HG02973 (cell line): ENCODE results near the gene ASB4.

Experiments
- ATAC-seq: cut with Tn5 transposase; IDR thresholded peaks from one replicate; pipeline ENCODE4 v1.9.1; 2021; ENCODE audit warnings: moderate library complexity; ENCODE audit not compliant: unreplicated experiment

The ASB4 gene

GRCh38 chr7:95525503-95525902 is 39.8 kb downstream of the ASB4 start:
- ATAC-seq = no peak

- ATAC-seq = no peak
Measured at GRCh38 chr7:95526128-95526738, 40.5 kb downstream of the ASB4 start.

- ATAC-seq = peak; percentile 63
Measured at GRCh38 chr7:95527033-95527775, 41.5 kb downstream of the ASB4 start.

GRCh38 chr7:95527776-95528250 is 42.1 kb downstream of the ASB4 start:
- ATAC-seq = no peak

- ATAC-seq = no peak
Measured at GRCh38 chr7:95529701-95530100, 44.0 kb downstream of the ASB4 start.

- no peak for ATAC-seq
Measured at GRCh38 chr7:95530881-95531280, 45.1 kb downstream of the ASB4 start.

- ATAC-seq = no peak
Measured at GRCh38 chr7:95531605-95532219, 46.0 kb downstream of the ASB4 start.

- no peak for ATAC-seq
Measured at GRCh38 chr7:95534796-95535195, 49.1 kb downstream of the ASB4 start.

- ATAC-seq = no peak
Measured at GRCh38 chr7:95535662-95536061, 49.9 kb downstream of the ASB4 start.

GRCh38 chr7:95536656-95537311 is 51.0 kb downstream of the ASB4 start:
- ATAC-seq = no peak

GRCh38 chr7:95537468-95537867 is 51.7 kb downstream of the ASB4 start:
- ATAC-seq = no peak

GRCh38 chr7:95539426-95539825 is 53.7 kb downstream of the ASB4 start:
- ATAC-seq = no peak

GRCh38 chr7:95540366-95540765 is 54.6 kb downstream of the ASB4 start:
- no peak for ATAC-seq

GRCh38 chr7:95543312-95543711 is 57.6 kb downstream of the ASB4 start:
- ATAC-seq = no peak

- no peak for ATAC-seq
Measured at GRCh38 chr7:95544171-95544570, 58.4 kb downstream of the ASB4 start.

GRCh38 chr7:95545007-95545615 is 59.4 kb downstream of the ASB4 start:
- ATAC-seq = no peak

GRCh38 chr7:95545673-95546072 is 59.9 kb downstream of the ASB4 start:
- no peak for ATAC-seq

- ATAC-seq = no peak
Measured at GRCh38 chr7:95546647-95547046, 60.9 kb downstream of the ASB4 start.

GRCh38 chr7:95547361-95548348 is 61.9 kb downstream of the ASB4 start:
- ATAC-seq = no peak
